ENCODE measurements around the gene IL20RB.

Gene IL20RB, protein sequence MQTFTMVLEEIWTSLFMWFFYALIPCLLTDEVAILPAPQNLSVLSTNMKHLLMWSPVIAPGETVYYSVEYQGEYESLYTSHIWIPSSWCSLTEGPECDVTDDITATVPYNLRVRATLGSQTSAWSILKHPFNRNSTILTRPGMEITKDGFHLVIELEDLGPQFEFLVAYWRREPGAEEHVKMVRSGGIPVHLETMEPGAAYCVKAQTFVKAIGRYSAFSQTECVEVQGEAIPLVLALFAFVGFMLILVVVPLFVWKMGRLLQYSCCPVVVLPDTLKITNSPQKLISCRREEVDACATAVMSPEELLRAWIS

DNA sequence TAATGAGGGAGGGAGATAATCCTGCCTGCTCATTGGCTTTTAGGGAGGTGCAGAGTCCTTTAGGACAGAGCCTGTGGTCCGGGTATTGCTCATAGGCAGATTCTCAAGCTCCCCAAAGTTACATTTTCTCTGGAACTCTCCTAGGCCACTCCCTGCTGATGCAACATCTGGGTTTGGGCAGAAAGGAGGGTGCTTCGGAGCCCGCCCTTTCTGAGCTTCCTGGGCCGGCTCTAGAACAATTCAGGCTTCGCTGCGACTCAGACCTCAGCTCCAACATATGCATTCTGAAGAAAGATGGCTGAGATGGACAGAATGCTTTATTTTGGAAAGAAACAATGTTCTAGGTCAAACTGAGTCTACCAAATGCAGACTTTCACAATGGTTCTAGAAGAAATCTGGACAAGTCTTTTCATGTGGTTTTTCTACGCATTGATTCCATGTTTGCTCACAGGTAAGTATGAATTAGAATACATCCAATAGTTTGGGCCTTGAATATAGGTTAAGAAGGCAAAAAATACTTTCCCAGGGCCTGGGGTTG, at the start of gene IL20RB:
TSS of gene IL20RB (plus strand) at position 233 of the 538 bp plus-strand sequence. CDS start at position 364, 131 bp downstream.
- no peak for DNase-seq

DNA sequence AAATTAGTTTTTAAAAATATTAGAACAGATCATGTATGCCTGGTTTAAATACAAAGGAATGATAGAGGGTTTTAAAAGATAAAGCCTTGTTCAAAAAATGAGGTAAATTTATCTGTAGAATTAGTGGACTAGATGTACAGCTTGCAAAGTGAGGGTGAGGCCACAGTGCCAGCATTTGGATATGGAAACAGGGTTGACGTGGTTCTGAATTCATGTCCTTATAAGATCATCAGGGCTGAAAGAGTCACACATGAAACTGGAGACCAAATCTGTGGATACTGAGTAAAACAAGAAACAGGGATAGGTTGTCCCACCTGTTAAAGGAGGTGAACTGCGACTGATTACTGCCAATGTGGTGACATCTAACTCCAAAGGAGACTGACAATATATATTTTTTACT, 49.5 kb upstream of the IL20RB start:
- DNase-seq: no peak

DNA sequence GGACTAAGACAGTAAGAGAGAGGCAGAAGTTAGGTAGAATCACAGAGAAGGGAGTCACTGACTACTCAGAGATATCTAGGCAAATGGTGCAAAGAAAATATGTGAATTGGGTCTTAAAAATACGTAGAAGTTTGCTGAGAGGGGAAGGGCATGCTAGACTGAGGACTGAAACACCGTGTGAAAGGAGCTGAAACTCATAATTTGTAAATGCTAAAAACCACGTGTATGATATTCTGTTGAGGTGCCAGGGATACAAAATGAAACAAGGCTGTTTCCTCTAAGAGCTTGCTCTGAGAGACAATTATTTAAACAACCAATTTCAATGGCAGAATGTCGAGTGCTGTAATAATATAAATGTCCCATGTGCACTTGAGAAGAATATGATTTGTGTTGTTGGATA, 48.6 kb upstream of the IL20RB start:
- no peak for DNase-seq

DNA sequence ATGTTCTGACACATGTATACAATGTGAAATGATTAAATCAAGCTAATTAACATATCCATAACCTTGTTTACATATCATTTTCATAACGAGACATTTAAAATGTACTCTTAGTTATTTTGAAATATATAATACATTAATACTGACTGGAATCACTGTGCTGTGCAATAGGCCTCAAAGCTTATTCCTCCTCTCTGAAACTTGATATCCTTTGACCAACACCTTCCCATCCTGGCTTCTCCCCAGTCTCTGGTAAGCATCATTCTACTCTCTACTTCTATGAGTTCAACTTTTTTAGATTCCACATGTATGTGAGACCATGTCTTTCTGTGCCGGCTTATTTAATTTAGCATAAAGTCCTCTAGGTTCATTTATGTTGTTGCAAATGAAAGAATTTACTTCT, 47.1 kb upstream of the IL20RB start:
- DNase-seq: no peak

DNA sequence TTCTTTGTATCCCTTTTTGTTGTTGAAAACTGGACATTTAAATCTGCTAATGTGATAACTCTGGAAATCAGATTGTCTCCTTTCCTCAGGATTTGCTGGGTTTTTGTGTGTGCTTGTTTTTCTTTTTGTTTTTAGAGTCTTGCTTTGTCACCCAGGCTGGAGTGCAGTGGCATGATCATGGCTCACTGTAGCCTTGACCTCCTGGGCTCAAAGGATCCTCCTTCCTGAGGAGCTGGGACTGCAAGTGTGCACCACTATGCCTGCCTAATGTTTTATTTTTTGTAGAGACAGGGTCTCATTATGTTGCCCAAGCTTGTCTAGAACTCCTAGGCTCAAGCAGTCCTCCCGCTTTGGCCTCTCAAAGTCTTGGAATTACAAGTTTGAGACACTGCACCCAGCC, 44.6 kb upstream of the IL20RB start:
- DNase-seq: no peak

DNA sequence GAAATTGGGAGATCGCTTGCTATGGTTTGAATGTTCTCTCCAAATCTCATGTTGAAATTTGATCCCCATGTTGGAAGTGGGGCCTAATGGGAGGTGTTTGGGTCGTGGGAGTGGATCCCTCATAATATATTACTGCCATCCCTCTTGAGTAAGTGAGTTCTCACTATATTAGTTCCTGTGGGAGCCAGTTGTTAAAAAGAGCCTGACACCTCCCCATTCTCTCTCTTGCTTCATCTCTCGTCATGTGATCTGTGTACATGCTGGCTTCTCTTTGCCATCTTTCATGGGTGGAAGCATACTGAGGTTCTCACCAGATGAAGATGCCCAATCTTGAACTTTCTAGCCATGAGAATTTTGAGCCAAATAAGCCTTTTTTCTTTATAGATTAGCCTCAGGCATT, 43.0 kb upstream of the IL20RB start:
- no peak for DNase-seq

DNA sequence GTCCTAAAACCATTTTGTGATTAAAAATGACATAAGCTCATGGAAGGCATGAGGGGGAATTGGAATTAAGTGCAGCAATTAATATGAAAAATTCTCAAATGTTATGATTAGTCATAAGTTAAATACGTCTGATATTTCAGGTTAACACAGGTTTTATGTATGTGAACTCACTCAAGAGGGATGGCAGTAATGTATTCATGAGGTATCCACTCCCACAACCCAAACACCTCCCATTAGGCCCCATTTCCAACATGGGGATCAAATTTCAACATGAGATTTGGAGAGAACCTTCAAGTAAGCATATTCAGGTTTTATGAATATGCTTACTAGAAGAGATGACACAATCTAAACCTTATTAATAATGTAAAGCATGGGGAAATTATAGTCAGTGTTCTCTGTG, 41.6 kb upstream of the IL20RB start:
- no peak for DNase-seq

DNA sequence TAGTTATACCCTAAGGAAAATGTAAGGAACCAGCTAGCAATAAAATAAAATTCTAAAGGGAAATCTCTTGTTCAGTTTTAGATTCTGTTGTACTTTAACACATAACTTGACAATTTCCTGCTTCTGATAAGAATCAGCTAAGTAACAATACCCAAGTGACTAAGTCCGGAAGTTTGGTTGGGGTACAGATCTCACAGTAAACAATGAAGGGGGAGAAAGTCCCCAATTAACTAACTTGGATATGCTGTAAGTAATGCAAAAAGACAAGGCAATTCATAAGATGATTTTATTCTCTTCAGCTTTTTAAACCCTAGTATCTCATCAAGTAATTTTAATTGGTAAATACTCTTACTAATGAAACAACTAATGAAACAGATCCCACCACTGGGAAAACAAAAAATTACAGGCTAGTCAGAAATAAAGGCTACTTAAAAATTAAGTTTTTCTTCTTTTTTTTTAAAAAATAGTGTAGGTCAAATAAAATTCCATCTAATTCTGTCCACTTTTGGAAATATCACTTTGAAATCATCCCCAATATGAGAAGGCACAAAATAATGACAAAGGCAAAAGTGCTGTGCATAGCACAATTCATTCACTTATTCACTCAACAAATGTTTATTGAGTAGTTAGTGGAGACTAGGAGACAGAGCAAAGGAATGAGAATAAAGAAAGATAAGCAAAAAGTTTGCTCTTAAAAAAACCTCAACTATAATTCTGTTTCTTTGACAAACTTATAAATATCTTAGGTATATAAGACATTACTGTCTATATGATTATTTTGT, 37.8 kb upstream of the IL20RB start:
- DNase-seq: no peak

DNA sequence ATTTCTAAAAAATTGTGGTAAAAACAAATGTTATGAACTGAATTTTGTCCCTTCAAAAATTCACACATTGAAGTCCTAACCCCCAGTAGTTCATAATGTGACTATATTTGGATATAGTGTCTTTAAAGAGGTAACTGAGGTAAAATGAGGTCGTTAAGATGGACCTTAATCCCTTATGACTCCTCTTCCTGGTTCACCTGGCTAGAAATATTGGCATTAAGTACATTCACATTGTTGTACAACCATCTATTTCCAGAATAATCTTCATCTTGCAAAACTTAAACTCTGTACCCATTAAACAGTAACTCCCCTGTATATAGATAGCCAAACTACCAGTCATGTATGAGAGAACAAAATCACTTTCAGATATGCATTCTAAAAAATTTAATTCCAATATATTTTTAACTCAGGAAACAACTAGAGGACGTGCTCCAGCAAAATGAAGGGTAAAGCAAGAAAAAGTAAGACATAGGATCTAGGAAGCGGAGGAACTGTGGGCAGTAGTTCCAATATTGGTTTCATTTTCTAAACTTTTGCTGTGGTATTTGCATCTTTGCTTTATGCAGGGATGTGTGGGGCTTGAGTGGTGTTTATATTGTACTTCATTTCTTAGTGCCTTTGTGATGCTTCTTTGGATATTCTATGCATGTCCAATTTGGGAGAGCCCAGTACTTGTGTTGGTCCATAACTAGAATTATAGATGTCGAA, 36.7 kb upstream of the IL20RB start:
- DNase-seq: no peak

DNA sequence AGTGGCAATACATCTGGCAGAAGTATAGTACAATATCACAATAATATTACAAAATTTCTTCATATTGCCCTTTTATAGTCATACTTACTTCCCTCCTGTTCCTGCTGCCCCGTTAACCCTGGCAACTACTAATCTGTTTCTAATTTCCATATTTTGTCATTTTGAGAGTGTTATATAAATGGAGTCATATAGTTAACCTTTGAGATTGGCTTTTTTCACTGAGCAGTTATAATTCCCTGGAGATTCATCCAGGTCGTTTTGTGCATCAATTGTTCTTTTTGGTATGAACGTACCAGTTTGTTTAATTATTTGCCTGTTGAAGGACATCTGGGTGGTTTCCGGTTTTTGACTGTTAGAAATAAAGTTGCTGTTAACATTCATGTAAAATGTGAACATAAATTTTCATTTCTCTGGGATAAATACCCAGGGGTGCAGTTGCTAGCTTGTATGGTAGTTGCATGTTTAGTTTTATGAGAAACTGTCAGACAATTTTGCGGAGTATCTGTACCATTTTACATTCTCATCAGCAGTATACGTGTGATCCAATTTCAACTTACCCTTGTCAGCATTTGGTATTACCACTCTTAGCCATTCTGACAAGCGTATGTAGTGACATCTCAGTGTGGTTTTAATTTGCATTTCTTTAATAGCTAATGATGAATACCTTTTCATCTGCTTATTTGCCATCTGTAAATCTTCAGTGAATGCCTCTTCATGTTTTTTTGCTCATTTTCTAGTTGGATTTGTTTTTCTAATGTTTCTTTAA, 32.2 kb upstream of the IL20RB start:
- DNase-seq: no peak

DNA sequence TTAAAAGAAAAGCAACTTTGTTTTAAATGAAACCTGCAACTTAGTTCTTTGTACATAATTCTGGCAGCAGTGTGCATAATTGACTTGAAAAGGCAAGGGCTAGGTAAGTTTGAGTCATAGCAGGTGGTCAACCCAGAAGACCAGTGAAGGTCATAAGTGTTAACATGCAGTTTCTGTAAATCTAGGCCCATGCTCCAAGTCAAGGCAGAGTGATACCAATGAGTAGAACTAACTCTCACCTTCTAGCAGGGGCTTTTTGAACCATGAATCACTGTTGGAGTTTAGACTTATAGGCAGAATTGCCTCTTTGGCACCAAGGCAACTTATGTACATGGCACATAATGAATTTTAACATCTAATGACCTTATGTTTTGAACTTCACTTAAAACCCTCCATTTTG, 29.5 kb upstream of the IL20RB start:
- no peak for DNase-seq

DNA sequence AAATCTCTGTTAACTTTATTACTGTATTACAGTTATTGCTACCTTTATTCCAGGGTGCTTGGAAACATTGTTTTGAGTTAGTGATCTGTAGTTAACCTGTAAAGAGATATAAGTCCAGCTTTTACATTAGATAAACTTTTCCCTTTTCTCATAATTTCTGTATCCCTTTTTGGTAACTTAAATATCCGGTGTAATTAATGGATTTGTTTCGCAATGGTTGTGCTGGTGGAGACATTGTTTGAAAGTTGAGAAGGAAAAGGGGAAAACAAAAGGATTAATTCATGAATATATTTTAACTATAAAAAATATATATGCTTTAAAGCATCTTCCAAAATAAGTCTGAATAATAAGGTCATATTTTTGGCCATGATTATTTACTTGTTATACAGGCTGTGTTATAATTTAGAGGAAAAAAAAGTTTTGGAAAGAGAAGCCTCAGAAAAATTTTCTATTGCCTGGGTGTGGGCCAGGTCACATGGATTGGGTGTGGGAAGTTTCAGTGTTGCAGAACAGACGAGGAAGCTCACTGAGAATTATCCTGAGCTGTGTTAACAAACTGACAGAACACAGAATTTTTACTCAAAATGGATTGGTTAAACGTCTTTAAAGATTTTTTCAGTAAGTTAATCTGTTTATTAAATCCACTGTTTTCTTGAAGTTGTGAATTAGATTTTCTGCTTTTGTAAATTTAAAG, 27.7 kb upstream of the IL20RB start:
- no peak for DNase-seq

DNA sequence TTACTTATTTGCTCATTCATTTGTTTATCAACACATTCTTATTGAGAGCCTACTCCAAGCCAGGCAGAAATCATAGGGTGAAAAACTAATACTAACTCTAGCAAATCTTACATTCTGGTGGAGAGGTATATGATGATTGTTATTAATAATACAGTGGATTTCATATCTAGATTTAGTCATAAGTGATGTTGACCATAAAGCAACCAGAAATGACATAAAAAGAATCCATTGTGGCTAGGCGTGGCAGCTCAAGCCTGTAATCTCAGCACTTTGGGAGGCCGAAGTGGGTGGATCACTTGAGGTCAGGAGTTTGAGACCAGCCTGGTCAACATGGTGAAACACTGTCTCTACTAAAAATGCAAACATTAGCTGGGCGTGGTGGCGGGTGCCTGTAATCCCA, 26.2 kb upstream of the IL20RB start:
- DNase-seq: no peak

DNA sequence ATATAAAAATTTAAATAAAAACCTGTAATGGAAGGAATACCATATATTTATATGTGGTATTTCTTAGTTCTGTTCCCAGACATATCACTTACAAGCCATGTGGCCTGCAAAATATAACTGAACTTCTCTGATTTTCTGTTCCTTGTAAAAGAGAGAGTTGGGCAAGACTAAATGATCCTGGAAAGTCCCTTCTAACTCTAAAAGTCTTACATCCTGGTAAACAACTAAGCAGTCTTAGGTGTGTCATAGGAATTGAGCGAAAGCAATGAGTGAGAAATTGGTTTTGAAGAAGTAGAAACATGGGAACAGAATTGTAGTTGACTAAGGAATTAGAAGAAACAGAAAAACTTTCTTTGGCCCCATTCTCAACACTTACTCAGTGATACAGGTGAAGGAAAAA, 25.3 kb upstream of the IL20RB start:
- no peak for DNase-seq

DNA sequence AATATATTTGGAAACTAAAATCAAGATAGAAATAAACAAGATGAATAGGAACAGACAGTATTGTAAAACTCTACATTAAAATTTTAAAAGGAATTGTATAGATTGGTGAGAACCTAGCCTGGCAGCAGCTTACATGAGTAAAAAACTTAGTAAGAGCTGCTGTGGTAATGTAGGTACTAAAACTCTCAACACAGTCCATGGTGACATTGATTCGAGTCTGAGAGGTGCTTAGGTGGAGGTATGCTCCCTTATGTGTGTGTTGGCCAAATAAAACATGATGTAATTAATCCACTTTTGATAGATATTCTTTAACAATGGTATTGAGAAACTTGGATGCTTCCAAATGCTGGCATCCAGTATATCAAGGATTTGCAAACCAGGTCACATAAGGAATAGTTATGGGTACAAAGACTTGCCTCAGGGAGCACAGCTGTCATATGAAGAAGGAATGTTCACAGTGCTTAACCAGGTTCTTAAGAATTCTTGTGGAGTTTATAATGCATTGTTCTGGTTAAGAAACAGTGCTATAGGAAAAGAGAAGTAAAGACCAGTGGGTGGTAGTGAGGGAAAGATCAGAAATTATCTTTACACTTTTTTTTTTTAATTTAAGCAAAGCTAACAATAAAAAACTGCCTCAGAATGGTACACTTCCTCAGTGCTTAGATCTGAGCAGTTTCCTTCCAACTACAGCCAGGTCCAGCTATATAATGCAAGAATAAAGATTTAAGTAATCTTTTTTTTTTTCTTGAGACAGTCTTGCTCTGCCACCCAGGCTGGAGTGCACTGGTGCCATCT, 24.6 kb upstream of the IL20RB start:
- DNase-seq: no peak

DNA sequence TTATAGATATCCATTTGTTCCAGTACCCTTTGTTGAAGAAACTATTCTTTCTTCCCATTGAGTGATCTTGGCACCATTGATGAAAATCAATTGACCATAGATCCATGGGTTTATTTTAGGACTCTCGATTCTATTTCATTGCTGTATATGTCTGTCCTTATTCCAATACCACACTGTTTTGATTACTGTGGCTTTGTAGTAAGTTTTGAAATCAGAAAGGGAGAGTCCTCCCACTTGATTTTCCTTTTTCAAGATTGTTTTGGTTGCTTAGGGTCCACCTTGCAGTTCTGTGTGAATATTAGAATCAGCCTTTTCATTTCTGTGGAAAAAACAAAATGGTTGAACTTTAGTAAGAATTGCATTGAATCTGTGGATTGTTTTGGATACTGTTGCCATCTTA, 20.6 kb upstream of the IL20RB start:
- DNase-seq: no peak

DNA sequence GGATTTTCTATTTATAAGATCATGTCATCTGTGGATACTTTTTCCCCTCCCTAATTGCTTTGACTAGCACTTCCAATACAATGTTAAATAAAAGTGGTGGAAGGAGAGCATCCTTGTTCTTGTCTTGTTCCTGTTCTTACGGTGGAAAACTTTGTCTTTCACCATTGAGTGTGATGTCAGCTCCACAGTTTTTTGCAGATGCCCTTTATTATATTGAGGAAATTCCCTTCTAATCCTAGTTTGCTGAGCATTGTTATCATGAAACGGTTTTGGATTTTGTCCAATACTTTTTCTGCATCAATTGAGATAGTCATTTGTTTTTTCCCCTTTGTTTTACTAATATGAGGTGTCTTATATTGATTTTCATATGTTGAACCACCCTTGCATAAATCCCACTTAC, 19.9 kb upstream of the IL20RB start:
- DNase-seq: no peak

DNA sequence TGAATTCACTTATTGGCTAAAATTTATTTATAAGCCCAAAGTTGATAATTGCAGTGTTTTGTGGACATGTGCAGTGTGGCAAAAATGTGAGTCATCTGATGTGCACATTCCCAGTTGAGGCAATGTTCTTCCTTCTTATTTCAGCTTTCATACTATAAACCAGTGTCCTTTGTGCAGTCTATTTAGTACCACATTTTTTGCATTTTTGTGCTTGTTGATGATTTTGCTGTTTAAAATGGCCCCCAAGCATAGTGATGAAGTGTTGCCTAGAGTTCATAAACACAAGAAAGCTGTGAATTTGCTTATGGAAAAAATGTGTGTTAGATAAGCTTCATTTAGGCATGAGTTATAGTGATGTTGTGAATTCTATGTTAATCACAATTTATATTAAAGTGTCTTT, 19.4 kb upstream of the IL20RB start:
- no peak for DNase-seq

DNA sequence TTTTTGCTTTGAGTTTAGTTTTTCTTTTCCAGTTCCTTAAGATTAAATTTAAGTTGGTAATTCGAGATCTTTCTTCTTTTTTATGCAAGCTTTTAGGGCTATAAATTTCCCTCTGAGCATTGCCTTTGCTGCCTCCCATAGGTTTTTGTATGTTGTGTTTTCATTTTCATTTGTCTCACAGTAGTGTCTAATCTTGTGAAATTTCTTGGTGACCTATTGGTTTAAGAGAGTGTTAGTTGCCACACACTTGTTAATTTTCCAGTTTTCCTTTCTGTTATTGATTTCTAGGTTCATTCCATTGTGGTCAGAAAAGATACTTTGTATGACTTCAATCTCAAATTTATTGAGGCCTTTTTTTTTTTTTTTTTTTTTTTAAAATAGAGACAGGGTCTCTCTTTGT, 18.3 kb upstream of the IL20RB start:
- no peak for DNase-seq

DNA sequence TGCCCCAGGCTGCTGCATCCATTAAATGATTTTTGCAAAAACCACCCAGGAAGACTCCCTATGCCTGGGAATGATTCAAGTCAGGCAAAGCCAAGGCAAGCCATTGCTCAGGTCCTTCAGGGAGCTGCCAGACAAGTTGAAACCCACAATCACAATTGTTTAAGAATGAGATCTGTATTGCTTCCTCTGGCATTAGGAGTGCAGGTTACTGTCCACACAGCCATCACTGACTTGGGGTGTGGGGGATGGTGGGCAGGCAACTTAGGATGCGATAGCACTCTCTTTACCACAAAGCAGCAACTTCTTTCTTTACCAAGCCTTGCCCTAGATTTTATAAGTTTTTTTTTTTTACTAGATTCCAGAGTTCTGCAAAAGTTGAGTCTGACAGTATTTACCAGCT, 15.0 kb upstream of the IL20RB start:
- DNase-seq: no peak

DNA sequence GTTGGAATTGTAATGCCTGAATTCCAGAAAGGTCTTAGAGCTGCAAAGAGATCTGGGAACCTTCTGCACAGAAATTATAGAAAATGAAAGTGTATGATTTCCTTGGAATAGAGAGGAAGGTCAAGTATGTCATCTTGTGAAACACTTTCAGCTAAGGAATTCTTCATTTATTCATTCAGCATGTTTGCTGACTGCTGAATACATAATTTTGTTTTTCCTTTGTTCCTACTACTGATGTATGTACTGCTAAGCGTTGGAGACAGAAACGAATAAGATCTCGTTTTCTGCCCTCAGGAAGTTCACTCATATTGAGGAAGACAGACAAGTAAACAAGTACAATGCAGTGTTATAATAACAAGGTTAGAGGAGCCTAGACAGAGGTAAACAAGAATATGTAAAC, 14.3 kb upstream of the IL20RB start:
- no peak for DNase-seq
